Keratinocyte (primary cell): ENCODE results near the gene KLHL9.
"Not testable (repeated sequence)": the region's sequence is repeated elsewhere in the genome, so short reads cannot be mapped to it uniquely, and the experiment has no call there.

Source experiments
- EZH2 ChIP-seq: IDR thresholded peaks from one replicate; pipeline ENCODE4 v1.6.1; 2012; ENCODE audit warnings: inconsistent platforms, mild to moderate bottlenecking, low read length, moderate library complexity
- TF ChIP-seq, protein P1 (sequence below), 3 experiments: IDR thresholded peaks in 1 of 3; conservative IDR thresholded peaks in 1 of 3; optimal IDR thresholded peaks in 1 of 3; 2 replicates in 2 of 3; 3 replicates in 1 of 3; pipeline versions ENCODE3 to v1.5.1; 2011; ENCODE audit warnings: low read length in 3 of 3, mild to moderate bottlenecking in 3 of 3, moderate library complexity in 2 of 3, control low read depth in 1 of 3, inconsistent platforms in 1 of 3; ENCODE audit not compliant: insufficient read depth in 2 of 3; ENCODE audit errors: extremely low read depth in 1 of 3

DNA sequence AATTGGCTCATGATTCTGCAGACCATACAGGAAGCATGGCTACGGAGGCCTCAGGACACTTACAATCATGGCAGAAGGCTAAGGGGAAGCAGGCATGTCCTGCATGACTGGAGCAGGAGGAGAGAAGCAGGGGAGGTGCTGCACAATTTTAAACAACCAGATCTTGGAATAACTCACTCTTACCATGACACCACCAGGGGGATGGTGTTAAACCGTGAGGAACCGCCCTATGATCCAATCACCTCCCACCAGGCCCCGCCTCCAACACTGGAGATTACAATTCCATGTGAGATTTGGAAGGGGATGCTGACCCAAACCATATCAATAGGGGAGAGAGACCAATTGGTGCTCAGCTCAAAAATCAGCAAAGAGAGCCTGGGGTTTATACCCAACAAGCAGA lies 36.3 kb upstream of the KLHL9 start:
- not testable (repeated sequence) for TF ChIP-seq EZH2
- TF ChIP-seq, protein P1, sequence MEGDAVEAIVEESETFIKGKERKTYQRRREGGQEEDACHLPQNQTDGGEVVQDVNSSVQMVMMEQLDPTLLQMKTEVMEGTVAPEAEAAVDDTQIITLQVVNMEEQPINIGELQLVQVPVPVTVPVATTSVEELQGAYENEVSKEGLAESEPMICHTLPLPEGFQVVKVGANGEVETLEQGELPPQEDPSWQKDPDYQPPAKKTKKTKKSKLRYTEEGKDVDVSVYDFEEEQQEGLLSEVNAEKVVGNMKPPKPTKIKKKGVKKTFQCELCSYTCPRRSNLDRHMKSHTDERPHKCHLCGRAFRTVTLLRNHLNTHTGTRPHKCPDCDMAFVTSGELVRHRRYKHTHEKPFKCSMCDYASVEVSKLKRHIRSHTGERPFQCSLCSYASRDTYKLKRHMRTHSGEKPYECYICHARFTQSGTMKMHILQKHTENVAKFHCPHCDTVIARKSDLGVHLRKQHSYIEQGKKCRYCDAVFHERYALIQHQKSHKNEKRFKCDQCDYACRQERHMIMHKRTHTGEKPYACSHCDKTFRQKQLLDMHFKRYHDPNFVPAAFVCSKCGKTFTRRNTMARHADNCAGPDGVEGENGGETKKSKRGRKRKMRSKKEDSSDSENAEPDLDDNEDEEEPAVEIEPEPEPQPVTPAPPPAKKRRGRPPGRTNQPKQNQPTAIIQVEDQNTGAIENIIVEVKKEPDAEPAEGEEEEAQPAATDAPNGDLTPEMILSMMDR (optimal IDR thresholded peaks at IDR 0.05 in 1 of 3, IDR thresholded peaks at IDR 0.05 in 1 of 3, conservative IDR thresholded peaks at IDR 0.05 in 1 of 3; ENCODE audit: extremely low read depth in 1 of 3, insufficient read depth in 2 of 3, low read length in 3 of 3): not testable (repeated sequence)
